GM18951 (cell line): ENCODE measurements around the gene PWWP2B.

Source experiments
- POLR2A ChIP-seq: IDR thresholded peaks from 4 replicates; pipeline ENCODE4 v1.6.1; 2011; ENCODE audit warnings: mild to moderate bottlenecking; ENCODE audit not compliant: insufficient read length, insufficient read depth; ENCODE audit errors: extremely low read depth
- in situ Hi-C: fragments of 300-500 bp; cut with MboI; formaldehyde crosslinking; loops from one replicate; pipeline ENCODE4 v1.12.0; 2022; ENCODE audit warnings: low sequenced_read_pairs, mixed read lengths, inconsistent platforms; ENCODE audit not compliant: unreplicated experiment

The PWWP2B gene

DNA sequence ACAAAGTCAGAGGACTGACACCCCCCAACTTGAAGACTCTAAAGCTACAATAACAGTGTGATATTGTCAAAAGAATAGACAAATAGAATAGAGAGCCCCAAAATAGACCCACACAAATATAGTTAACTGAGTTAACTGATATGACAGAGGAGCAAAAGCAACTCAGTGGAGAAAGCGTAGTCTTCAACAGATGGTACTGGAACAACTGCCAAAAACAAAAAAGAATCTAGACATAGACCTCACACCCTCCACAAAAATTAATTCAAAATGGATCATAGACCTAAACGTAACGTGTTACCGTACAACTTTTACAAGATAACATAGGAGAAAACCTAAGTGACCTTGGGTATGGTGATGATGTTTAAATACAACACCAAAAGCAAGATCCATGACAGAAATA is 28.6 kb upstream of the PWWP2B start:
- in situ Hi-C loops, result loop anchor here (10.0 kb wide), 1 partner anchor 144 kb away; no protein-coding TSS in a partner anchor
- TF ChIP-seq POLR2A, result no peak

DNA sequence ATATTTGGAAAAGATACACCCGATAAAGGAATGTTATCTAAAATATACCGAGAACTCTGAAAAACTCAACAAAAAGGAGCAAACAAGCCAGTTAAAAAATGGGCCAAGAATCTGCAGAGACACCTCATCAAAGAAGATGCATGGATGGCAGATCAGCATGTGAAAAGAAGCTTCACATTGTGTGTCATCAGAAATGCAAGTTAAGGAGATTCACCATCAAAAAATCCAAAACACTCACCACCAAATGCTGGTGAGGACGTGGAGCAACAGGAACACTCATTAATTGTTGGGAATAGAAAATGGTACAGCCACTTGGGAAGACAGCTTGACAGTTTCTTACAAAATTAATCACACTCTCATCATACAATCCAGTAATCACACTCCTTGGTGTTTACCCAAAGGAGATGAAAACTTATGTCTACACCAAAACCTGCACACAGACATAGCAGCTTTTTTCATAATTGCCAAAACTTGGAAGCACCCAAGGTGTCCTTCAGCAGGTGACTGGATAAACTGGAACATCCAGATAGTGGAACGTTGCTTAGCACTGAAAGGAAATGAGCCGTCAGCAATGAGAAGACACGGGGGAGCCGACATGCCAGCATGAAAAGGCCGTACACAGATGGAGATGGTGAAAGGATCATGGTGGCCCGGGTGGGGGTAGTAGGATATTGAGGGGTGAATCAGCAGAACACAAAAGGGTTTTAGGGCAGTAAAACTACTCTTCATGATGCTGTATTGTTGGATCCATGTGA is 27.9 kb upstream of the PWWP2B start:
- in situ Hi-C loops, result loop anchor here (10.0 kb wide), 1 partner anchor 144 kb away; no protein-coding TSS in a partner anchor

GRCh38 chr10:132369636-132370185 is 27.3 kb upstream of the PWWP2B start:
- in situ Hi-C loops, result loop anchor here (10.0 kb wide), 1 partner anchor 145 kb away; no protein-coding TSS in a partner anchor
- TF ChIP-seq POLR2A, result no peak

More for the DNA sequence above, 27.9 kb upstream of the PWWP2B start:
- TF ChIP-seq POLR2A, result no peak

DNA sequence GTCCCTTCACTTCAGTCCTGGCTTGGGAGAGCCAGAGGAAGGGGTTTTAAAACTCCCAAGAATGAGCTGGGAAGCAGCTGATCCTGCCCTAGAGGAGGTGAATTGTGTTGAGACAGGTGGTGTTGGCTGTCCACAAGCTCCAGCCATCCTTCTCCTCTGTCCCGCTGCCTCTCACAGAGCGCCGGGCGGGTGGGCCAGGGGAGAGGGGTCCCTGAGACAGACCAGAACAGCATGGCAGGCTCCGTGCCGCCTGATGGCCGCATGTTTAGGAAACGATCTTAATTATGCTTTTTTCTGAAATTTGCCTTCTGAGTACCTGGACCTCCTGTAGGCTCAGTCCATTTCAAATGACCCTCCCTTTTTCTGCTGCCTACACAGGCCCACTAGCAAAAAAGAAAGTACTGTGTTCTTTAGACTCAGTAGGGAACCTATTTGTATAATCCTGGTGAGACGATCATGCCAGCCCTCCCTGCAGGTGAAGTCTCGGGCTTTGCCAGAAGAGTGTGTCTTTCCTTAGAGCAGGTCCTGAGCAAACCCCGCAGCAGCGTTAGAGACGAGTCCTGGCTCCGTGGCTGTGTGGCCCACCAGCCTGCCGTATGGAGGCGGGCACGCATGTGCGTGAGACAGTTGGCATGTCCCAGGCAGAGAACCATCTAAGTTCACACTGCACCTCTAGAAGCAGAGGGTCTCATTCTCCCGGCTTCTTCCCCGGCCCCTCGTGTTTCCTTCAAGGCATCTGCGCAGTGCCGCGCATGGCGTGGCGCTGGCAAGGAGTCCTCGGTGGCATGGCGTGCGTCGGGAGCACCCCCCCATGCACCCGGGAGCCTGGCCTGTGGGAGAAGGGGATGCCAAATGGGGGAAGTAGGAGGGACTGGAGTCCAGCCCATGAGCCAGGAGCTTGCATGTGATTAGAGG is 26.3 kb upstream of the PWWP2B start:
- in situ Hi-C loops, result no loop called here
- TF ChIP-seq POLR2A, result no peak

GRCh38 chr10:132371641-132372081 is 25.3 kb upstream of the PWWP2B start:
- in situ Hi-C loops, result no loop called here
- no peak for TF ChIP-seq POLR2A

GRCh38 chr10:132372516-132373095 is 24.4 kb upstream of the PWWP2B start:
- in situ Hi-C loops, result no loop called here
- TF ChIP-seq POLR2A, result no peak

- in situ Hi-C loops, result no loop called here
- TF ChIP-seq POLR2A, result no peak
Measured at GRCh38 chr10:132373241-132373955, 23.6 kb upstream of the PWWP2B start.

GRCh38 chr10:132374176-132374575 is 22.8 kb upstream of the PWWP2B start:
- no peak for TF ChIP-seq POLR2A
- in situ Hi-C loops, result no loop called here

DNA sequence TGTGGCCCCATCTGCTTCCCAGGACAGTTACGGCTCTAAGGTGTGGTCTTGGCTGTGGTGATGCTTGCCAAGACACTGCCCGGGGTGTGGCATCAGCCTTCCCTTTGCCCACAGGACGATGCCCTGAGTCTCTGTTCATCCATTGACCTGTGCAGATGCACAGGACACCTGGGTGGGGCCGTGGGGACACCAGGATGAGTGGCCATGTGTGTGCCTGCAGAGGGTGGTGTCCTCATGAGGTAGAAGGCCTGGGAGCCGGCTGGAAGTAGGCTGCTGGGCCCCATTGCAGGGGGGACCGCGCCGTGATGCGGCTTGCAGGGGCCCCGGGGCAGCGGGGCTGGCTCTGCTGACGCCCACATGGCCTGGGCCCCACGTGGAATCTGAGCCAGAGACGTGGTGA is 22.4 kb upstream of the PWWP2B start:
- TF ChIP-seq POLR2A, result no peak
- in situ Hi-C loops, result no loop called here

- in situ Hi-C loops, result no loop called here
- TF ChIP-seq POLR2A, result no peak
Measured at GRCh38 chr10:132375116-132375794, 21.7 kb upstream of the PWWP2B start.

DNA sequence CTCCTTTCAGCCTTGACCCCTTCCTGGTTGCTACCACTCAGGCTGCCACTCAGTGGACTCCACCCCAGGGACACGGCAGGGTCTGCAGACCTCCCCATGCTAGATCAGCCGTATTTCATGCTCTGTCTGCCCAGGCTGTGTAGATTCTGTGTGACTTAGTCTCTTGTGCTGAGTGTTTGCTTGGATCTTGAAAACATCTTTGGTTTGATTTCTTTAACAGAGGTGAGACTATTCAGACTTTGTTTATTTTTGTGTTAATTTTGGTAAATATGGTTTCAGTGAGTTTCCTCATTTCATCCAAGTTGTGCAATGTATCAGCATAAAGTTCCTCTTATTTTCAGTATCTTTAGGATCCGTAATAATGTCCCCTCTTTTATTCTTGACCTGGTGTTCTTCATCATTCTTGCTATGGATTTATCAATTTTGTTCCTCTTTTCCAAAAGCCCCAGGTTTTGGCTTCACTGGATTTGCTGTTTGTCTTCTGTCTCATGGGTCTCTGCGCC is 21.2 kb upstream of the PWWP2B start:
- in situ Hi-C loops, result no loop called here
- TF ChIP-seq POLR2A, result no peak
